GM10266 (cell line): ENCODE results near the gene BIN2.
"Not testable (repeated sequence)": the region's sequence is repeated elsewhere in the genome, so short reads cannot be mapped to it uniquely, and the experiment has no call there.

Source experiments
- DNase-seq: peaks from one replicate; pipeline ENCODE4 v3.0.0; 2012; ENCODE audit errors: extremely low spot score
- TF ChIP-seq, protein P1 (sequence below): IDR thresholded peaks from 2 replicates; pipeline ENCODE4 v1.5.1; 2012; ENCODE audit warnings: mild to moderate bottlenecking, low read depth; ENCODE audit not compliant: control insufficient read depth, insufficient read depth; ENCODE audit errors: missing control alignments

BIN2 gene

DNA sequence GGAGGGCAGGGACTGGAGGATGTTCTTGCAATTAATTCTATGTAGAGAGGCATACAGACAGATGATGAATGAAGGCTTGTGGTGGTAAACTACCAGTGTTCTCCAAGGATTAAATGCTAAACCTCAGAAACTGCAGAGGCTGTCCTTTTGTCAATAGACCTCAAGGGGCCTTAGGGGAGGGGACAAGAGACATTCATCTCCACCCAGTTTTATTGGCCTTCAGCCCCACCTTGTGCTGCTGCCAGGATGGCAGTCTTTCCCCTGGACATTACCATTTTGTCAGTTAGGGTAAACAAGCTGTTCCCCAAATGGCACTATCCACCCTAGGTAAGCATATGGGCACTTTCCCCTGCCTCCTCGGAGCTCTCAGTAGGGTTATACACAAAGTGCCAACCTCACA is 48.9 kb downstream of the BIN2 start:
- TF ChIP-seq, protein P1, sequence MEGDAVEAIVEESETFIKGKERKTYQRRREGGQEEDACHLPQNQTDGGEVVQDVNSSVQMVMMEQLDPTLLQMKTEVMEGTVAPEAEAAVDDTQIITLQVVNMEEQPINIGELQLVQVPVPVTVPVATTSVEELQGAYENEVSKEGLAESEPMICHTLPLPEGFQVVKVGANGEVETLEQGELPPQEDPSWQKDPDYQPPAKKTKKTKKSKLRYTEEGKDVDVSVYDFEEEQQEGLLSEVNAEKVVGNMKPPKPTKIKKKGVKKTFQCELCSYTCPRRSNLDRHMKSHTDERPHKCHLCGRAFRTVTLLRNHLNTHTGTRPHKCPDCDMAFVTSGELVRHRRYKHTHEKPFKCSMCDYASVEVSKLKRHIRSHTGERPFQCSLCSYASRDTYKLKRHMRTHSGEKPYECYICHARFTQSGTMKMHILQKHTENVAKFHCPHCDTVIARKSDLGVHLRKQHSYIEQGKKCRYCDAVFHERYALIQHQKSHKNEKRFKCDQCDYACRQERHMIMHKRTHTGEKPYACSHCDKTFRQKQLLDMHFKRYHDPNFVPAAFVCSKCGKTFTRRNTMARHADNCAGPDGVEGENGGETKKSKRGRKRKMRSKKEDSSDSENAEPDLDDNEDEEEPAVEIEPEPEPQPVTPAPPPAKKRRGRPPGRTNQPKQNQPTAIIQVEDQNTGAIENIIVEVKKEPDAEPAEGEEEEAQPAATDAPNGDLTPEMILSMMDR = no peak
- DNase-seq = no peak

GRCh38 chr12:51272810-51273209 is 51.2 kb downstream of the BIN2 start:
- not testable (repeated sequence) for DNase-seq

DNA sequence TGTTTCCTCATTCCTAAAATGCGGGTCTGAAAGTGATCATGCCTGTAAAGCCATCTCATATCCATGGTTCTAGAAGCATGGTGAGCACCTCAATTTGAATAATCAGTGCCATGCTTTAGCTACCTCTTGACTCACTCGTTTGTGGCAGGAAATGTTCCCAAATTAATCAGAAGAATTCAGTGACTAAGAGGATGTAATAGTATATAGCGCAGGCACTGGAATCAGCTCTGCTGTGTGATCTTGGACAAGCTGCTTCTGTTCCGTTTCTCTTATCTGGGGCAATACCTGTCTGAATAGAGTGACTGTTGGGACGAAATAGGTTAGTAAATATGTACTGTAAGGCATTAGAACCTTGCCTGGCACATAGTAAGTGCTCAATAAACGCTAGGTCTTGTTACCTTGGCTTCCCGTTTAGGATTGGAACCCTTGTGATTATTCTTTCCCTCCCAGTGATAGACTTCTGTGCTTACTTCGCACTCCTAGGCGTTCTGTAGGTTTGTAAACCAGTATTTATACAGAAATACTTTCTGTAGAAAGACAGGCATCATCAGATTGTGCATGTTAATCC is 52.9 kb downstream of the BIN2 start:
- TF ChIP-seq, protein P1 = no peak
- no peak for DNase-seq

- TF ChIP-seq, protein P1 = peak; percentile 20
- peak; percentile 82 for DNase-seq
These were observed 53.7 kb downstream of the BIN2 start, which contains the start of gene SMAGP for GRCh38 chr12:51270067-51270950. SMAGP (minus strand) TSS chr12:51270415; CDS start chr12:51269278, 1,137 bp downstream.

GRCh38 chr12:51269174-51270066 is 54.6 kb downstream of the BIN2 start:
- peak; percentile 73 for DNase-seq
- TF ChIP-seq, protein P1 = peak; percentile 57

DNA sequence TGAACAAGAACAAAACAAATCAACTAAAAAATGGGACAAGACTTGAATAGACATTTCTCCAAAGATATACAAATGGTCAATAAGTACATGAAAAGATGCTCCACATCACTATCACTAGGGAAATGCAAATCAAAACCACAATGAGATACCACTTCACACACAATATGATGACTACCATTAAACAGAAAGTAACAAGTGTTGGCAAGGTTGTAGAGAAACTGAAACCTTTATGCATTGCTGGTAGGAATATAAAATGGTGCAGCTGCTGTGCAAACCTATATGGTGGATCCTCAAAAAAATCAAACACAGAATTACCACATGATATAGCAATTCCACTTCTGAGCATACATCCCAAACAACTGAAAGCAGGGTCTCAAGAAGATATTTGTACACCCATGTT is 59.0 kb downstream of the BIN2 start:
- TF ChIP-seq, protein P1 = no peak
- no peak for DNase-seq

- TF ChIP-seq, protein P1 = no peak
- DNase-seq = no peak
These were observed 59.7 kb downstream of the BIN2 start for GRCh38 chr12:51264297-51264696.
